NB4 (cell line): ENCODE data around the gene DNAJC1.

ENCODE experiments used
- MYC ChIP-seq: IDR thresholded peaks from 2 replicates; pipeline ENCODE4 v1.6.1; 2011; ENCODE audit warnings: low read depth, low read length
- TF ChIP-seq, protein P1 (sequence below): IDR thresholded peaks from one replicate; pipeline ENCODE4 v1.5.1; 2012; ENCODE audit warnings: low read depth, low read length

DNA sequence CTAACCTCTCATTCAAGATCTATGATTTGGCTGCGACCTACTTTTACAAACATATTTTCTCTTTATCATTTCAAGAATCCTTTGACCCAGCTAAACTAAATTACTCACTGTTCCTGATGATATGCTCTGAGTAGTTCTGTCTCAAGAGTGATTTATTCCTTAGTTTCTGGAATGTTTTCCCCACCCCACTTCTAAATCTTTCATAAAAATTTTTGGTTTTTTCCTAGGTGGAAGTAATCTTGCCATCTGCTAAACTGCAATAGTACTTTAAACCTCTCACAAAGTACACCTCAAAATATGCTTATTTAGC, 170.8 kb downstream of the DNAJC1 start:
- TF ChIP-seq, protein P1, sequence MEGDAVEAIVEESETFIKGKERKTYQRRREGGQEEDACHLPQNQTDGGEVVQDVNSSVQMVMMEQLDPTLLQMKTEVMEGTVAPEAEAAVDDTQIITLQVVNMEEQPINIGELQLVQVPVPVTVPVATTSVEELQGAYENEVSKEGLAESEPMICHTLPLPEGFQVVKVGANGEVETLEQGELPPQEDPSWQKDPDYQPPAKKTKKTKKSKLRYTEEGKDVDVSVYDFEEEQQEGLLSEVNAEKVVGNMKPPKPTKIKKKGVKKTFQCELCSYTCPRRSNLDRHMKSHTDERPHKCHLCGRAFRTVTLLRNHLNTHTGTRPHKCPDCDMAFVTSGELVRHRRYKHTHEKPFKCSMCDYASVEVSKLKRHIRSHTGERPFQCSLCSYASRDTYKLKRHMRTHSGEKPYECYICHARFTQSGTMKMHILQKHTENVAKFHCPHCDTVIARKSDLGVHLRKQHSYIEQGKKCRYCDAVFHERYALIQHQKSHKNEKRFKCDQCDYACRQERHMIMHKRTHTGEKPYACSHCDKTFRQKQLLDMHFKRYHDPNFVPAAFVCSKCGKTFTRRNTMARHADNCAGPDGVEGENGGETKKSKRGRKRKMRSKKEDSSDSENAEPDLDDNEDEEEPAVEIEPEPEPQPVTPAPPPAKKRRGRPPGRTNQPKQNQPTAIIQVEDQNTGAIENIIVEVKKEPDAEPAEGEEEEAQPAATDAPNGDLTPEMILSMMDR = no peak
- no peak for TF ChIP-seq MYC
